IMR-90 (cell line): Measurements from ENCODE around the gene GPD1. TPM values are rescaled to one million over a fixed set of nuclear protein-coding genes. Genes with fewer than 3 reads are reported as not detected.
A peak's percentile ranks its signal among the peaks of the same experiment; 100 is the strongest.

Experiments
- ATAC-seq: fragments of 200-7000 bp; cut with Tn5 transposase; 2 replicates; pipeline ENCODE4 v1.9.1; 2020; ENCODE audit warnings: low read depth, mild to moderate bottlenecking, moderate library complexity
- BruUV-seq: library from RNA; stranded (reverse); fragments of 400-500 nt; replicated peaks from 2 replicates; lab custom pipeline; 2021; lab: Mats Ljungman, UMichigan
- CTCF ChIA-PET: fragments of 300-600 bp; formaldehyde crosslinking; extraction: SDS; loops from one replicate; lab custom pipeline; 2021; ENCODE audit warnings: antibody characterized with exemption; lab: Yijun Ruan, JAX
- POLR2A ChIA-PET: fragments of 300-600 bp; sonication (Branson Sonifier 250); formaldehyde crosslinking; loops from one replicate; lab custom pipeline; 2022; ENCODE audit warnings: antibody characterized with exemption; ENCODE audit not compliant: unreplicated experiment; lab: Charles Lee
- DNase-seq: peaks from one replicate; pipeline ENCODE4 v3.0.0; 2013
- H2AFZ ChIP-seq: replicated peaks from 2 replicates; pipeline ENCODE3; 2013; ENCODE audit warnings: low read length, mild to moderate bottlenecking; ENCODE audit not compliant: poor library complexity
- H2AK5ac ChIP-seq: 2 replicates; pipeline ENCODE4 v1.6.1; 2013; ENCODE audit warnings: low read depth, low read length, inconsistent platforms
- H2AK9ac ChIP-seq: replicated peaks from 2 replicates; pipeline ENCODE3; 2013; ENCODE audit warnings: mild to moderate bottlenecking, low read depth, low read length, moderate library complexity; ENCODE audit not compliant: poor library complexity
- H2BK120ac ChIP-seq: 2 replicates; pipeline ENCODE4 v1.6.1; 2013; ENCODE audit warnings: low read depth, low read length, inconsistent platforms
- H2BK15ac ChIP-seq: 3 replicates; pipeline ENCODE4 v1.6.1; 2013; ENCODE audit warnings: low read depth, low read length, inconsistent platforms
- H2BK20ac ChIP-seq: 2 replicates; pipeline ENCODE4 v1.6.1; 2013; ENCODE audit warnings: low read depth, mild to moderate bottlenecking, inconsistent platforms, low read length, moderate library complexity
- H2BK5ac ChIP-seq: 2 replicates; pipeline ENCODE4 v1.6.1; 2013; ENCODE audit warnings: mild to moderate bottlenecking, low read depth, low read length, inconsistent platforms; ENCODE audit not compliant: poor library complexity, severe bottlenecking
- H3K14ac ChIP-seq: replicated peaks from 2 replicates; pipeline ENCODE4 v1.6.1; 2013; ENCODE audit warnings: low read depth, low read length, inconsistent platforms
- H3K18ac ChIP-seq: 2 replicates; pipeline ENCODE4 v1.6.1; 2013; ENCODE audit warnings: low read depth, low read length, control low read depth
- H3K23ac ChIP-seq: 2 replicates; pipeline ENCODE4 v1.6.1; 2013; ENCODE audit warnings: low read depth, low read length, inconsistent platforms
- H3K27ac ChIP-seq: 2 replicates; pipeline ENCODE4 v1.5.1; 2013; ENCODE audit warnings: mild to moderate bottlenecking, control low read depth, low read length; ENCODE audit not compliant: insufficient read depth
- H3K27me3 ChIP-seq: 2 replicates; pipeline ENCODE4 v1.6.1; 2013; ENCODE audit warnings: low read length; ENCODE audit not compliant: control insufficient read depth, insufficient read depth
- H3K36me3 ChIP-seq: 2 replicates; pipeline ENCODE4 v1.6.1; 2013; ENCODE audit warnings: low read length, mixed read lengths; ENCODE audit not compliant: control insufficient read depth, insufficient read depth
- H3K4ac ChIP-seq: 2 replicates; pipeline ENCODE4 v1.6.1; 2013; ENCODE audit warnings: low read depth, low read length, inconsistent platforms
- H3K4me1 ChIP-seq: 2 replicates; pipeline ENCODE4 v1.6.1; 2013; ENCODE audit warnings: low read length, mixed read lengths; ENCODE audit not compliant: control insufficient read depth, insufficient read depth
- H3K4me2 ChIP-seq: 2 replicates; pipeline ENCODE4 v1.6.1; 2013; ENCODE audit warnings: low read depth, mild to moderate bottlenecking, control low read depth, low read length, moderate library complexity
- H3K4me3 ChIP-seq: 2 replicates; pipeline ENCODE4 v1.5.1; 2013; ENCODE audit warnings: low read depth, mild to moderate bottlenecking, control low read depth, low read length, moderate library complexity; ENCODE audit not compliant: insufficient read depth
- H3K56ac ChIP-seq: 2 replicates; pipeline ENCODE4 v1.6.1; 2013; ENCODE audit warnings: low read length, inconsistent platforms; ENCODE audit not compliant: insufficient read depth; ENCODE audit errors: extremely low read depth
- H3K79me1 ChIP-seq, 2 experiments: 2 replicates each; pipeline ENCODE4 v1.6.1; 2013; ENCODE audit warnings: low read length in 2 of 2, inconsistent platforms in 1 of 2, low read depth in 1 of 2
- H3K9ac ChIP-seq: 2 replicates; pipeline ENCODE4 v1.6.1; 2013; ENCODE audit warnings: low read depth, low read length, control low read depth
- H3K9me1 ChIP-seq: 2 replicates; pipeline ENCODE4 v1.6.1; 2013; ENCODE audit warnings: low read length, inconsistent platforms; ENCODE audit not compliant: insufficient read depth
- H3K9me3 ChIP-seq: 2 replicates; pipeline ENCODE4 v1.6.1; 2013; ENCODE audit warnings: low read length; ENCODE audit not compliant: control insufficient read depth, insufficient read depth
- H4K20me1 ChIP-seq: 2 replicates; pipeline ENCODE4 v1.6.1; 2013; ENCODE audit warnings: low read length, inconsistent platforms; ENCODE audit not compliant: insufficient read depth
- H4K5ac ChIP-seq: 2 replicates; pipeline ENCODE4 v1.6.1; 2013; ENCODE audit warnings: mild to moderate bottlenecking, low read depth, low read length, control low read depth
- H4K8ac ChIP-seq, 2 experiments: 2 replicates each; pipeline ENCODE4 v1.6.1; 2013; ENCODE audit warnings: low read depth in 2 of 2, low read length in 2 of 2, control low read depth in 1 of 2, inconsistent platforms in 1 of 2
- H4K91ac ChIP-seq: 2 replicates; pipeline ENCODE4 v1.6.1; 2013; ENCODE audit warnings: low read depth, low read length, inconsistent platforms; ENCODE audit not compliant: insufficient read depth
- CEBPB ChIP-seq: IDR thresholded peaks from 2 replicates; pipeline ENCODE4 v1.6.1; 2012; ENCODE audit warnings: low read depth, low read length, improper control_type of control experiment
- USF2 ChIP-seq: fragments of 150-350 bp; IDR thresholded peaks from 2 replicates; pipeline ENCODE4 v1.6.1; 2017; ENCODE audit warnings: mild to moderate bottlenecking, antibody characterized with exemption, low read length, low read depth
- WGBS, 2 experiments: methylation state at CpG; one replicate each; pipeline versions ENCODE4 v1.1.5 to v1.1.7; 2013; ENCODE audit warnings: missing lambda C conversion rate in 2 of 2; ENCODE audit not compliant: insufficient read length in 1 of 2; ENCODE audit errors: extremely low coverage in 2 of 2; 5-methylcytosine and 5-hydroxymethylcytosine counted together
- dilution Hi-C: fragments of 300-500 bp; cut with HindIII; formaldehyde crosslinking; loops from one replicate; pipeline ENCODE4 v1.14.3; 2018; ENCODE audit warnings: low sequenced_read_pairs; ENCODE audit not compliant: unreplicated experiment
- in situ Hi-C: fragments of 300-500 bp; cut with MboI; formaldehyde crosslinking; loops from 3 replicates; pipeline ENCODE4 v1.14.3; 2019; ENCODE audit warnings: low sequenced_read_pairs, inconsistent platforms, mixed read lengths
- intact Hi-C: fragments of 100-400 bp; cut with micrococcal nuclease; formaldehyde crosslinking; loops from 2 replicates; pipeline ENCODE4 v1.10.0; 2022
- polyA plus RNA-seq, 3 experiments: library from polyadenylated mRNA; depleted of rRNA; stranded (reverse); fragments of >200 nt; gene quantifications; 2 replicates each; pipeline ENCODE4 v1.2.3, GENCODE V29; 2012; ENCODE audit warnings: low replicate concordance in 1 of 3
- total RNA-seq: library from RNA; depleted of rRNA; stranded (reverse); fragments of >200 nt; gene quantifications from 2 replicates; pipeline ENCODE4 v1.2.3, GENCODE V29; 2012

GPD1 gene
- total and polyA plus RNA-seq, 2 of the 4 experiments (the other 2 are of a cell fraction), result 0.05 to 0.18 TPM

GRCh38 chr12:50087995-50088394 is 15.8 kb upstream of the GPD1 start:
- Histone ChIP-seq H2BK120ac (peak overlapping the region; percentile 59; the same call in 1 of the 2 replicates), H3K9me1 (no peaks in the 10 kb centered on the region), H2AK5ac (no peak overlapping the region), H3K4me2 (no peak overlapping the region), H2BK5ac (peak overlapping the region; percentile 52), H4K5ac (no peak overlapping the region), H2AFZ (no peak overlapping the region), H3K9me3 (no peaks in the 10 kb centered on the region), H3K4me1 (peaks cover 7% of the 10 kb centered on the region), H4K91ac (no peak overlapping the region), H3K56ac (no peak overlapping the region), H3K36me3 (peaks cover 35% of the 10 kb centered on the region), H3K23ac (no peak overlapping the region), H3K9ac (no peak overlapping the region), H4K20me1 (peaks cover 25% of the 10 kb centered on the region), H3K4me3 (no peak overlapping the region), H3K79me1 (peaks cover 16 to 46% of the 10 kb centered on the region in 2 experiments), H3K18ac (no peak overlapping the region), H3K14ac (no peak overlapping the region; the same call in 1 of the 2 replicates), H3K27ac (0 out of 2 replicates have a peak overlapping the region, but pooled peaks have one; percentile 7), H3K27me3 (no peaks in the 10 kb centered on the region), H2AK9ac (no peak overlapping the region), H4K8ac (0 out of 4 replicates have a peak overlapping the region, but pooled peaks of 1 of the 2 experiments have one; percentile 24), H3K4ac (no peak overlapping the region; the same call in 1 of the 2 replicates), H2BK20ac (no peak overlapping the region), H2BK15ac (no peak overlapping the region)
- dilution Hi-C loops, result no loop called here
- no peak for TF ChIP-seq USF2
- peak; percentile 92 for TF ChIP-seq CEBPB
- CTCF ChIA-PET, result interaction anchor here (0.5 to 1.3 kb wide), 5 partner anchors 8 to 481 kb away, joined by 3 to 5 read pairs (median 3); partner anchors contain the start of genes COX14 and GPD1
- POLR2A ChIA-PET, result interaction anchor here (0.6 kb wide), 1 partner anchor 28 kb away, joined by 4 read pairs; no protein-coding TSS in a partner anchor
- no CpG with 5 or more reads among the region's 3 CpGs for WGBS, 2 experiments
- intact Hi-C loops, result loop anchor here (5.0 kb wide), 1 partner anchor 79 kb away; the partner anchor contains the start of gene CERS5
- peak; percentile 10 for ATAC-seq
- in situ Hi-C loops, result no loop called here
- DNase-seq, result peak; percentile 85
- no TSS peak for BruUV-seq
